Measurements from ENCODE around the gene DLG2.
"Not testable (repeated sequence)": the region's sequence is repeated elsewhere in the genome, so short reads cannot be mapped to it uniquely, and the experiment has no call there.

The DLG2 gene

GRCh38 chr11:84412862-84413261 lies 1214.3 kb downstream of the DLG2 start:
- DNase-seq: no peak

DNA sequence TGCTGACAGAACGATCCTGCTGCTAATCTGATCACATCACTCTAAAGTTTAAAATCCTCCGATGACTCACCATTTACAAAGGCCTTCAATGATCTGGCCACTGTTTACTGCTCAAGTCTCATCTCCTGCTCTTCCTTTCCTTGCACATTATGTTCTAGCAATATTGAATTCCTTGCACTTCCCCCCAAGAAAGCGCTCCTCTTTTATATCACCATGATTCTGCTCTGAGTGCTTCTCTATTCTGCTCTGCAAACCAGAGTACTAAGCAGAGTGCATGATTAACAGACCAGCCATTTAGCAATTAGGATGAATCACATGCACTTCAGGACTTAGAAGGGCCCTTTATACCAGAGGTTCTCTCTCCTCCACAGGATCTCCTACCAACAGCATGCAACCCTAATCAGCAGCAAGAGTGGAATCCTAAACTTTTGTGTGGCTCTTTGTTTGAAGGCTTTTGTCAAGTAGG lies 1218.2 kb downstream of the DLG2 start:
- peak; percentile 70 for DNase-seq

DNA sequence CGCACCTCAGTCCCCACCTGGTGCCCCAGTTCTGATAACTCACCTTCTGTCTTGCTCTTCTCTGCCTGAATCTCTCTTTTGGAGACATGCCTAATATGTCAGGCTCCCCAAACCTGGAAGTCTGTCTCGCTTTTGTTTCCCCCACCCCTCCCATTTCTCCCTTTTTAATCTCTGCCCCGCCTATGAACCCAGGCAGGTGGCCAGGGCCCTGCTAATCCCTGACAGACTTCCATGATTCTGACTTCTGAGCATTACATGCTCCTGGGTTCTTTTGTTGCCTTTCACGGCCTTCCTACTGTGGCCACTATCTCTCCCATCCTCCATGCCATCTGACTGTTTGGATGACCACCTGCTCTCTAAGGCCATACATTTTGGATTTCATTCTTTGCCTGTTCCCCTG lies 1220.1 kb downstream of the DLG2 start:
- DNase-seq: no peak

DNA sequence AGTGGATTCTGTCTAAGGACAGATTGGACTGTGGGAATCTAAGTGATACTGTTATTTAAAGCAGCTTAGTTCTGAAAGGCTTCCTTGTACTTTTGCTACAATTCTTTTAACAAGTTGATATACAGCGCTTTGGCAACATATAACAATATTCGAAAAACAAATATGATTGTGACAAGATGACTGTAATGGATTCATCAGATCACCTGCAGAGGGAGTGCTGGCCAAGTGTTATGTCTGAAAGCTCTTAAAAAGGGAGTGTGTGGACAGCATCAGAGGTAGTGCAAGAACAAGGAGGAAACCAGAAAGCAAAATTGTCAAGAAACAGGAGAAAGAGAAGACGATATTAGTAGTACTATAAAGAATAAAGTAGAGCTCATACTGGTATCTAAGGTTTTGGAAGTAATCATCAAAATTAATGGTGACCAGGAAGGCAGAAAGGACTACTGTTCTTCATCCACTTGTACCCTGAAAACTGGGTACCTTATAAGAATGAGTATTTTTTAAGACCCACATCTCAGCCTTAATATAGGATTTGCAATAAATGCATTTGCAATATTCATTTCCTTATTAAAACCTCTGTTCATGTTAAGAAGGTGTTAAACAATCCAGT lies 1229.0 kb downstream of the DLG2 start:
- DNase-seq: peak; percentile 46

DNA sequence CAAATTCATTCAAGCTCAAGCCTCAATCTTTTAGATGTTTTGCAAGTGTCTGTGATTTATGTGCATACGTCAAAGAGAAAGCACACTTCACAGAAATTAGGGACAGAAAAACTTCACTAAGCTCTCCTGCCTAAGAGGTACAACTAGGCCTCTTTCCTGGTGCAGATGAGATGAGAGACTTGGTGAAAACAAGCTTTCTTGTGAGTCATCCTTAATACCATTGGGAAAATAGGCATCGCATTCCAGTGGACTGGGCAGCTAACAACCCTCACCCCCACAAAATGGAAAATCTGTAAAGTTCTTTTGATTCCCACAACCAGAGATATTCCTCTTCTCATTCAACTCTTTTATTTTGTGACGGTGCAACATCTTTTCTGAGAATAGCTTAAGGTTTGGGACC lies 1230.6 kb downstream of the DLG2 start:
- DNase-seq: peak; percentile 42

GRCh38 chr11:84390441-84391078 lies 1236.6 kb downstream of the DLG2 start:
- DNase-seq: peak; percentile 22

DNA sequence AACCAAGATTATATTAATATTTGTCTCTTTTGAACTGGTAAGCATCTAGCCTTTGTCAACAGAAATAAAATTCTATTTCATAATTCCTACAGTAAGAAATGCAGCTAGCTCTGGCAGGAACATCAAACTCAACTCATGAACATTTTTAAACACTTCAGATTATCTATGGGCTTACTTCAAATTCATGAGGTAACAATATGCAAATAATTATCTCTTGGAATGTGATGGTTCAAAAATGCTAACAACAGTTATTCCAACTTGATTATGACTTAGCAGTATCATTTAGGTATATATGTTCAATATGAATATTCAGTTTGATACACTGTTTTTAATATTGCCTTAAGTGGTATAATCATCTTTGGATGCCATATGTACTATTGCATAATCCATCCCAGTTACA lies 1237.4 kb downstream of the DLG2 start:
- no peak for DNase-seq

GRCh38 chr11:84384731-84385130 lies 1242.4 kb downstream of the DLG2 start:
- DNase-seq: peak; percentile 45

DNA sequence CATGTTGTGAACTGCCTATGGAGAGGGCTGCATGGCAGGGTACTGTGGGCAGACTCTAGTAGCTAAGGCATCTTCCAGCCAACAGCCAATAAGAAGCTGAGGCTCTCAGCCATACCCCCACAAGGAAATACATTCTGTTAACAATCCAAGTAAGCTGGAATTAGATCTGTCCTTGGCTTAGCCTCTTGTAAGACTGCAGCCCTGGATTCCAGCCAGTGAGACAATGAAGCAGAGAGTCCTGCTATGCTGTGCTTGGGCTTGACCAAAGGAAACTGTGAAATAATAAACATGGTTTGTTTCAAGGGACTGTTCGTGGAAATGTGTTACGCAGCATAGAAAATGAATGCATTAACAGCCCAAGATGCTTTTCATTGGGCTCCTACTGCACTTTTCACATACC lies 1243.6 kb downstream of the DLG2 start:
- peak; percentile 10 for DNase-seq

GRCh38 chr11:84381666-84382065 lies 1245.5 kb downstream of the DLG2 start:
- no peak for DNase-seq

GRCh38 chr11:84372381-84372950 lies 1254.7 kb downstream of the DLG2 start:
- peak; percentile 23 for DNase-seq

DNA sequence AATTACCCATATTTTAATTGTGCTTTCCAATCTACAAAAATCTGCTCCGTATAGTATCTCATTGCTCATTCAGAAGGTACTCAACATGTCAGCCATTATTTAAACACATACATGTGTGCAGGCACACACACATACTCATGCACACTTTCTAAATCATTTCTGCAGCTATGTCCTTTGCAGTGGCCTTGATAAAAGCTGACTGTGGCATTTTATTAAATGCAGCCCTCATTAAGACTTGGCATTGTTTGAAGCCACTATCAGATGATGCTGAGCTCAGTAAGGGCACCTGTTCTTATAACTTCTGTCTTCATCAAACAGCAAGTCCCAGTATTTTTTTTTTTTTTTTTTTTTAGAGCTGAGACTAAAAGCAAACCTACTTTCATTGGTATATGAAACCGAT lies 1269.1 kb downstream of the DLG2 start:
- DNase-seq: no peak

DNA sequence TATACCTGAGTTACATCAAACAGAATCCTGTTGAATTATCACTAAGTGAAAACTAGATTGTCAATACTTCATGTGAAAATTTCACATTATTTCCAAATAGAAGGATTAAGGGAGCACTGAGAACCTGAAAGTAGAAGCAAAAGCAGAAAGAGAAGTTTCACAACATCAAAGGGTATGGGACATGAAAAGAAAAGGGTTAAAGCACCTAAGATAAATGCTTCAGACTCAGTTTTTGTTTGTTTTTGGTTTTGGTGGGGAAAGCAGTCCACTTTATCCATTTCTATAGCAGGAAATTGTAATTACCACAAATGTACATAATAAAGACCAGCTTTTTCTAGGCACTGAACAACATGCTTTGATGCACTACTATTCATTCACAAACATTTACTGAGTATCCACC lies 1271.2 kb downstream of the DLG2 start:
- DNase-seq: no peak

- no peak for DNase-seq
These were observed 1281.5 kb downstream of the DLG2 start for GRCh38 chr11:84345597-84345996.

- no peak for DNase-seq
These were observed 1282.1 kb downstream of the DLG2 start for GRCh38 chr11:84345027-84345426.

DNA sequence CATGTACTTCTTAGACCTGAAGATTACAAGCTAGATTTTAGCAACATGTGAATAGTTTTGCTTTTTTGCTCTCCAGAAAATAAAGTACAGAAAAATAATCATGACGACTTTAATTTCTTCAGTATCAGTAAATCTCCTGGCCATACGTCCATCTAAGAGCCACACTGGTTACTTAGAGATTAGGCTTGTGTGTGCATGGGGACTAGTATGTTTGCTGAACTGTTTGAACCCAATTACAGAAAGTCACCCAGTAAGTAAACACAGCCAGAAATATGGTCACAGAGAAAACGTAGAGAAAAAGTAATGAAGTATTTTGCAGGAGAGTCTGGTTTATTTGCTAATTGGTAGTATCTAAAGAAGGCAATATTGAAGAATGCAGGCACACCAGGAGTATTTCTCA lies 1287.3 kb downstream of the DLG2 start:
- DNase-seq: no peak

- DNase-seq: no peak
These were observed 1293.9 kb downstream of the DLG2 start for GRCh38 chr11:84333221-84333620.

GRCh38 chr11:84322211-84322610 lies 1304.9 kb downstream of the DLG2 start:
- no peak for DNase-seq

GRCh38 chr11:84319863-84320262 lies 1307.3 kb downstream of the DLG2 start:
- DNase-seq: no peak

- peak; percentile 55 for DNase-seq
These were observed 1310.1 kb downstream of the DLG2 start for GRCh38 chr11:84316866-84317555.

GRCh38 chr11:84313830-84314359 lies 1313.2 kb downstream of the DLG2 start:
- DNase-seq: no peak

GRCh38 chr11:84310268-84310667 lies 1316.9 kb downstream of the DLG2 start:
- peak; percentile 3 for DNase-seq

- not testable (repeated sequence) for DNase-seq
These were observed 1318.7 kb downstream of the DLG2 start for GRCh38 chr11:84308491-84308890.

- DNase-seq: no peak
These were observed 1327.1 kb downstream of the DLG2 start for GRCh38 chr11:84300092-84300491.

Data from fibroblast of skin of right biceps (primary cell).